ENCODE measurements around the gene P4HTM.
A peak's percentile ranks its signal among the peaks of the same experiment; 100 is the strongest.

P4HTM gene

GRCh38 chr3:48989796-48990635 is at the start of gene P4HTM:
TSS of gene P4HTM (plus strand) at chr3:48990241. CDS start at chr3:48990257, 16 bp downstream.
- POLR2A ChIA-PET = interaction anchor here (0.7 to 3.4 kb wide), 10 partner anchors 10 to 175 kb away, joined by 3 to 43 read pairs (median 4); partner anchors contain the start of genes DALRD3, IMPDH2, NDUFAF3 and QRICH1
- peak; percentile 66 for TF ChIP-seq CTCF (IDR thresholded peaks at IDR 0.05; ENCODE audit: insufficient read depth, low read length, missing control alignments)
- peak within 1 kb of the TSS; percentile 82 for H3K4me3 ChIP-seq (ENCODE audit: low read depth, low read length)
- CTCF ChIA-PET = interaction anchor here (0.8 to 6.0 kb wide), 20 partner anchors 10 to 250 kb away, joined by 3 to 64 read pairs (median 5); partner anchors contain the start of genes NDUFAF3, QRICH1 and WDR6
- peak; percentile 57 for DNase-seq (ENCODE audit: low read depth, low spot score)

- ChIA-PET POLR2A (no interaction called here), CTCF (no interaction called here)
- H3K4me3 ChIP-seq (ENCODE audit: low read depth, low read length) = no peak overlapping the region
- no peak for TF ChIP-seq CTCF (IDR thresholded peaks at IDR 0.05; ENCODE audit: insufficient read depth, low read length, missing control alignments)
- no peak for DNase-seq (ENCODE audit: low read depth, low spot score)
Measured at GRCh38 chr3:48945432-48945831, 44.6 kb upstream of the P4HTM start.

GRCh38 chr3:48945891-48946549 is 44.0 kb upstream of the P4HTM start:
- ChIA-PET CTCF (no interaction called here), POLR2A (no interaction called here)
- no peak overlapping the region for H3K4me3 ChIP-seq (ENCODE audit: low read depth, low read length)
- no peak for TF ChIP-seq CTCF (IDR thresholded peaks at IDR 0.05; ENCODE audit: insufficient read depth, low read length, missing control alignments)
- DNase-seq (ENCODE audit: low read depth, low spot score) = no peak

GRCh38 chr3:48949376-48949717 is 40.7 kb upstream of the P4HTM start:
- no peak overlapping the region for H3K4me3 ChIP-seq (ENCODE audit: low read depth, low read length)
- POLR2A ChIA-PET = no interaction called here
- CTCF ChIA-PET = no interaction called here
- no peak for DNase-seq (ENCODE audit: low read depth, low spot score)
- no peak for TF ChIP-seq CTCF (IDR thresholded peaks at IDR 0.05; ENCODE audit: insufficient read depth, low read length, missing control alignments)

- no peak for TF ChIP-seq CTCF (IDR thresholded peaks at IDR 0.05; ENCODE audit: insufficient read depth, low read length, missing control alignments)
- ChIA-PET CTCF (interaction anchor here (1.2 to 1.4 kb wide), 2 partner anchors 10 to 212 kb away, joined by 4 read pairs; no protein-coding TSS in a partner anchor), POLR2A (no interaction called here)
- no peak overlapping the region for H3K4me3 ChIP-seq (ENCODE audit: low read depth, low read length)
- DNase-seq (ENCODE audit: low read depth, low spot score) = no peak
Measured at GRCh38 chr3:48950051-48950450, 40.0 kb upstream of the P4HTM start.

GRCh38 chr3:48951764-48952163 is 38.3 kb upstream of the P4HTM start:
- no peak for TF ChIP-seq CTCF (IDR thresholded peaks at IDR 0.05; ENCODE audit: insufficient read depth, low read length, missing control alignments)
- H3K4me3 ChIP-seq (ENCODE audit: low read depth, low read length) = no peak overlapping the region
- no peak for DNase-seq (ENCODE audit: low read depth, low spot score)
- CTCF ChIA-PET = interaction anchor here (0.6 to 1.7 kb wide), 5 partner anchors 8 to 212 kb away, joined by 3 to 9 read pairs (median 3); partner anchors contain the start of gene NDUFAF3
- POLR2A ChIA-PET = interaction anchor here (0.6 kb wide), 1 partner anchor 36 kb away, joined by 3 read pairs; no protein-coding TSS in a partner anchor

Measured in AG04449 (cell line).